Measurements from ENCODE around the gene ABCA12.

Gene ABCA12

DNA sequence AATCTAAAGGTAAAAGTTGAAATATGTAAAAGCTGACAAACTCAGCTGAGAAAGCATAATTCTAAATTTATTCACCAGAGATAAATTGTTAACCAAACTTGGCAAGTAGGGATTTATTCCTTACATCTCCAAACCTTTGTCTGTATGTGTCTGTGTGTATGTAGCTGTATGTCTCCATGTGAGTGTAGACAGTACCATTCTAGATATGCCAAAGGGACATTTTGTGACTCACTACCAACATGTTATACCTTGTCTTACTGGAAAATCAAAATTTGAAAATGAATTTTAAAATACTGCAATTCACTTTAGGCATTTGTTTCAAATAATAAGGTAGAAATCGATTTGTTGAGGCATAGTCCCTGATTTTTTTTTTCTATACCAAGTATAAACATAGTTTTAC, 102.1 kb downstream of the ABCA12 start:
- DNase-seq = no peak

DNA sequence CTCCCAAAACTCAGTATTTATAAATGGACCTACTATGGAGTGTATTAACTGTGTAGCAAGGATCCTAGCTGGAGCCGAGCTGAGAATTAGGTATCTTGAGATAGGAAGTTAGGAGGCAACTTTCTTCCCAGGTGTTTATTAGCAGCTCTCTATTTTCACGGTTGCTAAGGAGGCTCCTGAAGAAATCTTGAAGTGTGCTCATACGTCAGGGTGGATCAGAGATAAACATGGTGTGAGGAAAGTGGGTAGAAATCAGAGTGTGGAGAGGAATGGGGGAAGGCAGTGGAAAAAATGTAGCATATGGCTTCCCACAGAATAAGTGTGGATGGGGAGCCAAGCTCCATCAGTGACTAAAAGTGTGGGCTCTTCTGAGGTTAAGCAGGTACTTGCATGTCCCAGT, 104.3 kb downstream of the ABCA12 start:
- DNase-seq = no peak

- DNase-seq = no peak
Observed at GRCh38 chr2:215032153-215032552, 106.3 kb downstream of the ABCA12 start.

DNA sequence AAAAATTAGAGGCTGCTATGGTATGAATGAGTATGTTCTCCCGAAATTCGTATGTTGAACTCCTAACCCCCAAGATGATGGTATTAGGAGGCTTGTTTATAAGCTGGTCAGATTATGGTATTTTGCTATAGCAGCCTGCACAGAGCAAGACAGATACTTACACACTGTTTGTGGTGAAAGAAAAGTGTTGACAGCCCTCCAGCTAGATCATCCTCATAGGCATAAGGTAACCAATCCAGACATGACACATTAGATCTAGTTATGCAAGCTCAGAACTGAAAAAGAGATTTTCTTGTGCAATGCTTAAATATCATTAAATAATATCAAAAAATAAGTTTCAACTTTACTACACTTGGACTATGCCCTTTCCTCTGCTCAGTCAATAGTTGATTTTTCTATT, 107.1 kb downstream of the ABCA12 start:
- no peak for DNase-seq

DNA sequence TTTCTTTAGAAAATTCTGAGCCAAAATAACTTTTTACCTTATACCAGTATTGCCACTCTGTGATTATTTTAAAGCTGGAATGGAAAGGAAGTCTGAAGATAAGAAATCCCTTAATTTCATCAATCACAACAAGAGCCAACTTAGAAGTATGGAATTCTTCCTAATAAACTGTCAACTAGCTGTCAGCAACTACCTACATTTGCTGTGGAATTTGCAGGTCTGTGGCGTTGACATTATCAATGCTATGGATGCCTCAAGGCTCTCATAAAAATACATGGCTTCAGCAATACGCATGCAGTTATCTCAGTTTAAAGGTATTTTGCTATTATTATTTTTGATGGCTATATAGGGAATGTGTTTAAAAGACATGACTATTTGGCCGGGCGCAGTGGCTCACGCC, 108.5 kb downstream of the ABCA12 start:
- DNase-seq = no peak

DNA sequence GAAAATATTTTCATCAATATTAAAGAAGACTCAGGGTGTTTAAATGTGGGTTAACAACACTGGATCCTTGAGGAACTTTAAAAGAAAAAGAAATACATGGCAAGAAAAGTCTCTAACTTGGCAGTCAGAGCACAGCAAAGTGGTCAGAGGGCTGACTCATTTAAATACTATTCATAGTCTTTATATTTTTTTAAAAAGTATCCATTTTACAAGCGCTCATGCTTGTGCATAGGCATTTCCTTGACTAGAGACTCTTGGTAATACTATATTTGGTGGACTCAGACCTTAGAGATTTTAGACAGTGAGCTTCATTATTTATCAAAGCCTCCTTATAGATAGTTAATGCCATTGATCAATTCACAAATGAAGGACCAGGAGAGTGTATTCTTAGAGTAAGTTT, 110.2 kb downstream of the ABCA12 start:
- peak; percentile 8 for DNase-seq

DNA sequence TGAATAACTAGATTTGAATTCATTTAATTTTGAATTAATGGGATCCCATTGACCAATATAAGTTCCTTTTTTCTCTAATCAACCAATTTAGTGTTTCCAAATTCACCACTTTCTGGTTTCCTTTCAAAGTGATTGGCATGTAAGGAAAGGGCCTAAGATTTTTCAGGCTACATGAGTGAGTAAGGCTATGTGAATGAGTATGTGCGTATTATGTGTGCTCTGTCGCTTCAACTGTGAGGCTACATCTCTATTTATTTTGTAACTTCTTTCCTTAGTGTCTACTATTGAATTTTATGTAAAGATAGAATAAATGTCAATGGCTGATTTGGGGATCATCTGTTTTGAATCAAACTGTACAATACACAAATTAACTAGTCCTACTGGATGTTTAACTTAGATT, 110.6 kb downstream of the ABCA12 start:
- no peak for DNase-seq

DNA sequence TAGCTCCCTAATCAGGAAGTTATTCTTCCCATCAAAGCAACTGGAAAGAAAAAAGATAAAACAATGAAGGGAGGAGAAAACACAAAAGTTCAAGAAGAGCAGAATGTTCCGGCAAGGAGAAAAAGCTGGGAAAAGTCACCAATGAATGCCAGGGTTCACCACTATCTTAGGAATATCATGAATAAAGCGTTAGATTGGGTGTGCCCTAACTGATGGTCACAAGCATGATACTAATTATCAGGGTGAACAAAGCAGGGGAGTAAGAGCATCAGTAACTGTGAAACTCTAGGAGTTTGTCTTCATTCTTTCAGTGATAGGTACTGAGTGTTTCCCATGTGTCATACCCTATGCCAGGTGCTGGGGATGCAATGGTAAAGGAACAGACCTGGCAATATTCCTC, 115.5 kb downstream of the ABCA12 start:
- no peak for DNase-seq

- DNase-seq = peak; percentile 4
Observed at GRCh38 chr2:215022418-215022817, 116.0 kb downstream of the ABCA12 start.

GRCh38 chr2:215020283-215020682, 118.1 kb downstream of the ABCA12 start:
- no peak for DNase-seq

GRCh38 chr2:215019521-215020145, 118.8 kb downstream of the ABCA12 start:
- no peak for DNase-seq

DNA sequence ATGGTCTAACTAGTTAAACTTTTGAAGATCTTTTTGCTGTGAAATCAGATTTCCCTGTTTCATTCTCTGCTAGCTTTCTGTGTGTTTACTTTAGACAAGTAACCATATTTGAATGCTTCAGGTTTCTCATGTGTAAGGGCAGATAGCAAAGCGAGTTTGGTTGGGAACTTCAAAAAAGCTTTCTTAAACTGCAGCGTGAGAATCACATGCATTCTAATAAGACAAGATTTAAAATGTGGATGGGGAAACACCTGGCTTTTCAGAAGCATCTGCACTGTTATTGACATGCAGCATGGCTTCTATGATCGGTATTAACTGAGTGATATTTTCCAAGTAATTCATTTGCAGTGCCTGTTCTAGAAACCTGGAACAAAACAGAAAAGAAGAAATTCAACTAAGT, 119.3 kb downstream of the ABCA12 start:
- no peak for DNase-seq

- DNase-seq = no peak
Observed at GRCh38 chr2:215015421-215015820, 123.0 kb downstream of the ABCA12 start.

GRCh38 chr2:215010390-215010789, 128.0 kb downstream of the ABCA12 start:
- DNase-seq = no peak

DNA sequence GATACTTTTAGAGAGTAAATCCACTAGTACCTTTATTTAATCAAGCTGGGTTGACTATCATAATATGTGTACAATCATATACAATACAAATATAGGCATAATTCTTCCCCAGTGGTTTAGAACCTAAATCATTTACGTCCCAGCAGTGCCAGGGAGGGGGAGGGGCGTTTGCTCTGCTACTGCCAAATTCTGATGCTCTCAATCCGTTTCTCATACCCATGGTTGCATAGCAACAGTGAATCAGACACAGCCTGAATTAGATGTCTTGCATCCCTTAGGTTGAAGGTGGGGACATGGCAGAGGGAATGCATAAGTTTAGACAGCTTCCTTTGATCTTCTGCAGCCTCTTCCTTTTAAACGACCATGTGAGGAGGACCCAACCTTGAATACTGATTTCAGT, 135.4 kb downstream of the ABCA12 start:
- DNase-seq = no peak

DNA sequence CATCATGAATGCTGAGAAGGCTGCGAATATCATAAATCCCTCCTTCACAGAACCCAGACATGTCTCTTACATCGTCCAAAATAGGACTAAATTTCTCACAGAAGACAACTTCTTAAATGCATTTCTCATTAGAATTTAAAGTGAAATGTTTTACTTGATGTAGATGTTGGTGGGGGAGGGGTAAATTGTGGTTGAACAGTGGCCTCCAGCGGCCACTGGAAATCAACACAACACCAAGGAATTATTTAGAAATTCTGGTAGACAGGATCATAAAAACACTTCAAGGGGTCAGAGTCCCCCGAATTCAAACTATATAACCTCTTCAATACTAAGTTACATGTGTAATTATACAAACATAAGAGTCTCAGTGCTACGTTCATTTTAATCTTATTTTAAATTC, 135.9 kb downstream of the ABCA12 start:
- DNase-seq = peak; percentile 42

GRCh38 chr2:215000721-215001120, 137.7 kb downstream of the ABCA12 start:
- DNase-seq = no peak

DNA sequence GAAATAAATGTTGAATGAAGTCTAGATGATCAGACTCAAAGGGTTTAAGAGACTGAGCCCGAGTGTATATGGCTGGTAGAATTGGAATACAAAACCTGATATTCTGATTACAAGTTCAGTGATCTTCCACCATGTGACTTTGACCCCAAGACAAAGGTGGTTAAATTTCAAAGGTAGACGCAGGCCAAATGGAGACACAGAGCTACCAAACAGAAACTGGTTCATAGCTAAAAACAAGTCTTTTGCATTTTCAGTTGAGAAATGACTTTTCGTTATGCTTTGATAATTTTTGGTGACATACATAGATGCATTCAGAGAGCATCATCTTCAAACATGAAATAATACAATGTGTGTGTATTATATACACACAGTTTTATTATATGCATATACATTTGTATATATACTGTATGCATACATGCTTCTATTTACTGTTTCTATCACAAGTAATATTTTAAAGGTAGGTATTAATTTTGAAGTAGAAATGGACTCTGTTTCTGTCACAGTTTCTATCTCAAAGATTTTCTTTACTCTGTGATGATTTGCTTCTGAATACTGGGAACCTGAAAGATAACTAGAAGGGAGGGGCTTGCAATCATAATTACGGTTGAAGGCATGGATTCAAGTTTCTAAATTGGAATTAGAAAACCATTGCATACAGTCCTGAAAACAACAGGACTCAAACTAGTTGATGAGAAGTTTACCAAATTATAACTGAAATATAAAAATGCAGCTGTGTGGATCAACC, 142.3 kb downstream of the ABCA12 start:
- no peak for DNase-seq

DNA sequence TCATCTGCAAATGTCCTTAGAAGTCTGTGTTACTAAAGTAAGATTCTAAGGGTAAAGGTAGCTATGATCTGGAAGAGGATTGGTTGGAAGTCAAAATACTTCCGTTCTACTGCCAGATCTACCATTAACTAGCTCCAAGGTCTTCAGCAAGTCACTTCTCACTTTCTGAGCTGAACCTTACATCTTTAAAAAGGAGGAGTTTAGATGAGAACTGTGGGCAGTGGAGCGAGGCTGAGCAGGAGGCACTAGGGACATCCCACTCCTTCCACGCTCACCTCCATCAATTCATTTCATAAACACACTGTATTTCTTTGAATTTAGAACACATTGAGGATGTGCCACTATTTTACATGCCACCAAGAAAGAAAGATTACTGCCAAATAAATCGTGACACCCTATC, 143.0 kb downstream of the ABCA12 start:
- DNase-seq = no peak

GRCh38 chr2:214992911-214993310, 145.5 kb downstream of the ABCA12 start:
- no peak for DNase-seq

DNA sequence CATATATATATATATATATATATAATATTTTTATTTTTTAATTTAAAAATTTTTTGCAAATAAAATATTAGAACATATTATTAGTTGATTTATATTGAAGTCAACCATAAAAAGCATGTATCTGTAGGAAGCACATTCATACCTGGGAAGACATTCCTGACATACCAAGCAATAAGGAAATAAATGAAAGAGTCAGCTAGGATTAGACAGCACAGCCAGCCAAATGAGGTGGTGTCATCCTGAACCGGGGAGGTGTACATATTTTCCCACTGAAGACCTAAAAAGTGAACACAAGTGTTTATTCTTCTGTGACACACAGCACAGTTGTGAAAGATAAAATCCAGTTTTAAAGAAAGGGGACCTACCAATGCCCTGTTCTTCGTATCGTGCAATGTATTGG, 149.2 kb downstream of the ABCA12 start:
- DNase-seq = no peak

- DNase-seq = no peak
Observed at GRCh38 chr2:214987261-214987660, 151.2 kb downstream of the ABCA12 start.

DNA sequence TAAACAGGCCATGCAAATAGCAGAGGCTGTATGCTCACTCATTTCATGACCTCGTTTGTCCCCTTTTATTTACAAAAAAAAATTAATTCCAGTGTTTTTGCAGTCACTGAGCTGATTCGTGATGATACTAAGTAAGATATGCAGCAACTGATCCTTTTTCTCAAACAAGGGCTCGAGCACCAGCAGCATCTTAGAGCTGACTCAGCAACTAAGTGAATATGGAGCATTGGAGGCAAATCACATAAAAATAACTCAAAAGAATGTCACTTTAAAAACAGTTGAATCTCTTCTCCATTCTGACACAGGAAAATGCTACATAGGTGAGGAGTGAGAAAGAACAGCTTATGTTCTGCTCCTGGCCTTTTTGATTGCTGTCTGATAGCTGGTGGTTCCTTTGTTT, 152.8 kb downstream of the ABCA12 start:
- no peak for DNase-seq

DNA sequence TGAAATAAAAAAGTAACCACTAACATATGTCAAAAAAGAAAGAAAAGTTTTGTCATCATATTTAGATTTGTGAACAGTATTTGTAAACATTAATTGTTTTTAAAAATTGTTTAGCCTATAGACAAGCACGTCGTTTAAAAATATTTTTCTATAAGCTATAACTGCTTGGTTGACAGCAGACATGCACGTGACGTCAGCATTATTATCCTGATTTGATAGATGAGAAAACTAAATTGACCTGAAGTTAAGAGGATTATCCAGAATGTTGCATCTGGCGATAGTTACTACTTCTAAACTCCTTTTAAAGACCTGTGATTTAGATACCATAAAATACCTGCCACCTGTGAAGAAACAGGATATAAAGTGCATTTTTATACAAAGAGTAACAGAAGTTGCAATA, 172.0 kb downstream of the ABCA12 start:
- DNase-seq = no peak

- DNase-seq = peak; percentile 5
Observed at GRCh38 chr2:214960677-214961076, 177.7 kb downstream of the ABCA12 start.

All from amniotic stem cell (primary cell).